ENCODE results near the gene ACYP2.
"Not testable (repeated sequence)": the region's sequence is repeated elsewhere in the genome, so short reads cannot be mapped to it uniquely, and the experiment has no call there.

ACYP2 gene

GRCh38 chr2:54099829-54100585 is 15.4 kb upstream of the ACYP2 start:
- no peak for FAIRE-seq

- FAIRE-seq = no peak
These were observed 14.6 kb upstream of the ACYP2 start for GRCh38 chr2:54100772-54101171.

- no peak for FAIRE-seq
These were observed 11.7 kb upstream of the ACYP2 start for GRCh38 chr2:54103454-54104314.

- no peak for FAIRE-seq
These were observed 8.6 kb upstream of the ACYP2 start for GRCh38 chr2:54106631-54107454.

- FAIRE-seq = no peak
These were observed 8.0 kb upstream of the ACYP2 start for GRCh38 chr2:54107455-54107764.

GRCh38 chr2:54107903-54108615 is 7.4 kb upstream of the ACYP2 start:
- FAIRE-seq = no peak

- no peak for FAIRE-seq
These were observed 5.6 kb upstream of the ACYP2 start for GRCh38 chr2:54109848-54110247.

- FAIRE-seq = not testable (repeated sequence)
These were observed 936 bp upstream of the ACYP2 start for GRCh38 chr2:54114479-54114878.

GRCh38 chr2:54114936-54115283 is 505 bp upstream of the ACYP2 start:
- FAIRE-seq = no peak

GRCh38 chr2:54116598-54116997 is 1.2 kb downstream of the ACYP2 start:
- not testable (repeated sequence) for FAIRE-seq

- no peak for FAIRE-seq
These were observed 5.5 kb downstream of the ACYP2 start for GRCh38 chr2:54120950-54121349.

- FAIRE-seq = no peak
These were observed 6.9 kb downstream of the ACYP2 start for GRCh38 chr2:54122171-54122935.

GRCh38 chr2:54122939-54123338 is 7.5 kb downstream of the ACYP2 start:
- no peak for FAIRE-seq

- not testable (repeated sequence) for FAIRE-seq
These were observed 11.8 kb downstream of the ACYP2 start for GRCh38 chr2:54127174-54127573.

GRCh38 chr2:54133056-54133455 is 17.6 kb downstream of the ACYP2 start:
- no peak for FAIRE-seq

GRCh38 chr2:54139210-54139609 is 23.8 kb downstream of the ACYP2 start:
- no peak for FAIRE-seq

- FAIRE-seq = no peak
These were observed 28.4 kb downstream of the ACYP2 start for GRCh38 chr2:54143780-54144179.

GRCh38 chr2:54148391-54148790 is 33.0 kb downstream of the ACYP2 start:
- FAIRE-seq = no peak

GRCh38 chr2:54149638-54150441 is 34.4 kb downstream of the ACYP2 start:
- no peak for FAIRE-seq

- no peak for FAIRE-seq
These were observed 42.9 kb downstream of the ACYP2 start for GRCh38 chr2:54158311-54158710.

Measured in colon (tissue), 2 donors.